KOPT-K1 (cell line): Measurements from ENCODE around the gene MAGEA11.
"Not testable (repeated sequence)": the region's sequence is repeated elsewhere in the genome, so short reads cannot be mapped to it uniquely, and the experiment has no call there.

Source experiments
- H3K27ac ChIP-seq: fragments of 200-600 bp; sonication (generic); 2 replicates; pipeline ENCODE4 v1.5.1; 2016; ENCODE audit warnings: antibody characterized with exemption, mild to moderate bottlenecking, low read depth, low read length; ENCODE audit not compliant: poor library complexity, severe bottlenecking
- H3K36me3 ChIP-seq: fragments of 200-600 bp; sonication (generic); 2 replicates; pipeline ENCODE4 v1.5.1; 2017; ENCODE audit warnings: antibody characterized with exemption, mild to moderate bottlenecking, low read length, moderate library complexity; ENCODE audit not compliant: insufficient read depth
- H3K9me3 ChIP-seq: fragments of 200-600 bp; sonication (generic); 2 replicates; pipeline ENCODE4 v1.5.1; 2017; ENCODE audit warnings: antibody characterized with exemption, low read length, mild to moderate bottlenecking; ENCODE audit not compliant: insufficient read depth, poor library complexity, severe bottlenecking

MAGEA11 gene

GRCh38 chrX:149711545-149712236 is at the start of gene MAGEA11:
Gene MAGEA11 (plus strand): TSS chrX:149712060. CDS start chrX:149713160, 1,100 bp downstream.
- H3K9me3 ChIP-seq: no peaks in the 10 kb centered on the region

DNA sequence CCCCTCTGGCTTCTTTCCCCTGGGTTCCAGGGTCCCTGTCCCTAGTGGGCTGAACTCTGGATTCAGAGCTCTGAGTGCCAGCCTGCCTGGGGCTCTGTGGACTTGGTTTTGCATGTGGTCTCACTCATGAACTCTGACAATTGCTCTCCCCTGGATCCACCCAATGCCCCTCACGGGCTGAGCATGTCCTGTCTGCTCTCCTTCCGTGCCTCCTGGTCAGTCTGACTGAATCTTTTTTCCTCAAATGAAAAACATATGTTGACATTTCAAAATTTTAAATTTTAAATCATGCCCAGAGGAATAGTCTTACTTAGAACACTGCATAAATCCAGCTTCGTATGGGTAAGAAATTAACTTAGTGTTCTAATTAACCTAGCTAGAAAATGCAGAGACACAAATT is 36.8 kb upstream of the MAGEA11 start:
- H3K27ac ChIP-seq, H3K9me3 ChIP-seq, H3K36me3 ChIP-seq: not testable (repeated sequence)

More at GRCh38 chrX:149711545-149712236, at the start of gene MAGEA11:
- Histone ChIP-seq H3K36me3 (no peaks in the 10 kb centered on the region), H3K27ac (no peak within 1 kb of the TSS)

GRCh38 chrX:149675554-149675953 is 36.3 kb upstream of the MAGEA11 start:
- not testable (repeated sequence) for H3K27ac ChIP-seq, H3K9me3 ChIP-seq, H3K36me3 ChIP-seq

GRCh38 chrX:149679164-149679678 is 32.6 kb upstream of the MAGEA11 start:
- not testable (repeated sequence) for H3K36me3 ChIP-seq, H3K27ac ChIP-seq, H3K9me3 ChIP-seq

DNA sequence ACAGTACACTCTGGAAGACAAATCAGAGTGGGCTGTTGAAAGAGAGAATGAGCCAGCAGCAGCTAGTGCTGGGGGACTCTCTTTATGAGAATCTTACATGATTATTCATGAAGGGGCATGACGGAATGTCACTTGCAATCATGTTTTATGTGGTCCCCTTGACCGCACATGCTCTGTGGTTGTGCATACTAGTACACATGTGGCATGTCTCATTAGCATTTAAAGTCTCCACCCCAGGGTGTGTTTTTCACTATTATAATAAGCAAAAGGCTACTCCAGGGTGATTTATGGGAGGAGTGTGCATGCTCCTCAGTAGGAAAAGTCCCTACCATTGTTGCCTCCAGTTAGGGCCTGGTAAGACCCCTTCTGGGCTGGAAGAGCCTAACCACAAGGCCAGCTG is 30.7 kb upstream of the MAGEA11 start:
- Histone ChIP-seq H3K27ac (no peak overlapping the region), H3K36me3 (no peaks in the 10 kb centered on the region), H3K9me3 (no peaks in the 10 kb centered on the region)

DNA sequence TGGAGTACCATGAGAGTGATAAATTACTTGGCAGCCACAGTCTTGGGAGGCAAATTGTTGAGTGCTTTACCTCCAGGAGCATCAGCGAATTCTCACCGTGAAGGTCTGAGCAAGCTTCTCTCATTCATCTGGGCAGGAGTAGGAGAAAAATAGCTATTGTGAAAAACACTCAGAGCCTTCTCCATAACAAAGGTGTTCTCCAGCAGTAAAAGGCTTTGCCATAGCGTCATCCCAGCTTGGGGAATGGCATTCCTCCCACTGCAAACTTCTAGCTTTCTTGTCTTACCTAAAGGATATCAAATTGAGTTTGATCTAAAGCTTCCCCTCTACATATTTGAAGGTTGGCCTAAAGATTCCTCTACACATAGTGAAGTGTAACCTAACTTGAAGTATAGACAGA is 29.8 kb upstream of the MAGEA11 start:
- Histone ChIP-seq H3K27ac (no peak overlapping the region), H3K9me3 (no peaks in the 10 kb centered on the region), H3K36me3 (no peaks in the 10 kb centered on the region)

DNA sequence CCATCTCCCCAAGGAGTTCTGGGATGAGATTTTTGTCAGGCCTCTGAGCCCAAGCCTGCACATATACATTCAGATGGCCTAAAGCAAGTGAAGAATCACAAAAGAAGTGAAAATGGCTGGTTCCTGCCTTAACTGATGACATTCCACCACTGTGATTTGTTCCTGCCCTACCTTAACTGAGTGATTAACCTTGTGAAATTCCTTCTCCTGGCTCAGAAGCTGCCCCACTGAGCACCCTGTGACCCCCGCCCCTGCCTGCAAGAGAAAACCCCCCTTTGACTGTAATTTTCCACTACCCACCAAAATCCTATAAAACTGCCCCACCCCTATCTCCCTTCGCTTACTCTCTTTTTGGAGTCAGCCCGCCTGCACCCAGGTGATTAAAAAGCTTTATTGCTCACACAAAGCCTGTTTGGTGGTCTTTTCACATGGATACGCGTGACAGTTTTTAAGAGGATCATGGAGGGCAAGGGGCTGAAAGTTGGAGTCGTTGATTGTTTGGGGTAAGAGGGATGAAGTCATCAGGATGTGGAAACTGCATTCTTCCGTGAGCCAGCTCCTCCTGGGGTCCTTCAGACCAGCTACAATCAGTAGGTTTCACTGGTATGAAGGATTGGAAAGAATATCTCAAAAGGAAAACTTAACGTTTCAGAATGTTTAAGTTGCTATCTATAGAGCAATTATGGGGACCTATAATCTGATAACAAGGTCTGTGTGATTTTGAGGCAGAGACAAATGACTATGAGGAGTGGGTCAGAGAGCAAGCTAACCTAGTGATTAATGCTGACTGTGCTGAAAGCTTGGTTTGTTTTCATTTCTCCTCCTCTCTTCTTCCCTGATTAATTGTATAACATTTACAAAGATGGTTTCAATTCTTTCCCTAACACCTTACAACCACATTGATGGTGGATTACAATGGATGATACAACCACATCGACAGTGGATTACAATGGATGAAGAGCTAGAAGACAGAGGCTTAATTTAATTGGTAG is 28.6 kb upstream of the MAGEA11 start:
- H3K36me3 ChIP-seq: no peaks in the 10 kb centered on the region
- no peaks in the 10 kb centered on the region for H3K9me3 ChIP-seq
- no peak overlapping the region for H3K27ac ChIP-seq

- Histone ChIP-seq H3K9me3 (no peaks in the 10 kb centered on the region), H3K27ac (no peak overlapping the region), H3K36me3 (no peaks in the 10 kb centered on the region)
Observed at GRCh38 chrX:149683966-149684730, 27.7 kb upstream of the MAGEA11 start.

GRCh38 chrX:149687991-149688390 is 23.9 kb upstream of the MAGEA11 start:
- H3K9me3 ChIP-seq: peaks cover 10% of the 10 kb centered on the region
- H3K27ac ChIP-seq: no peak overlapping the region
- no peaks in the 10 kb centered on the region for H3K36me3 ChIP-seq

DNA sequence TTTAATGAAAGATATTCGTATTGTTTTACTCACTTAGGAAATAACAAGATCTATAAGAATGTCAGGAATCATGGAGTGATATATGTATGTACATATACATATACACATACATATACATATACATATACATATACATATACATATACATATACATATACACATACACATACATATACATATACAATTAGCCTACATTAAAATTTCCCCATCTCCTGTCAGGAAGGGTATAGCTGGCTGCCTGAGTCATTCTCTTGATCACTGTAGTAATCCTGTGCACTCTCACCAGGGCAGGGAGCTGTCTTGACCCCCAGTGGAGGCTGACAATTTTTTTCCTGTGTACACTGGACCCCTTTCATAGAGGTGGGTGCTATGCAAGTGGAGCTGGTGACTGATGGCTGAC is 23.3 kb upstream of the MAGEA11 start:
- H3K9me3 ChIP-seq: peaks cover 10% of the 10 kb centered on the region
- H3K27ac ChIP-seq: no peak overlapping the region
- H3K36me3 ChIP-seq: no peaks in the 10 kb centered on the region

DNA sequence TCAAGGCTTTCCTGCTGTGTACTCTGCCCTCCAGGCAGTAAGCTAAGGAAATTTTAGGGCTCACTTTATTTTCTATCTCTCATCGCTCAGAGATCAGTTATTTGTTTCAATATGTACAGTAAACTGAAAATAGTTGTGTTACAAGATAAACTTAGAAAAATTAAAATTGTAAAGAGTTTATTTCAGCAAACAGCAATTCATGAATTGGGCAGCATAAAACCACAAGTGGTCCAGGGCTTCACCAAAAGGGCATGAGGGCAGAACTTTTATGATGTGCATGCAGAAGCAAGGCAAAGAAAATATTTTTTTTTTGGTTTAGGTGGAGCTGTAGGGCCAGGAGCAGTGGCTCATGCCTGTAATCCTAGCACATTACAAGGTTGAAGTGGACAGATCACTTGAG is 20.1 kb upstream of the MAGEA11 start:
- Histone ChIP-seq H3K27ac (no peak overlapping the region), H3K9me3 (peaks cover 10% of the 10 kb centered on the region), H3K36me3 (no peaks in the 10 kb centered on the region)

DNA sequence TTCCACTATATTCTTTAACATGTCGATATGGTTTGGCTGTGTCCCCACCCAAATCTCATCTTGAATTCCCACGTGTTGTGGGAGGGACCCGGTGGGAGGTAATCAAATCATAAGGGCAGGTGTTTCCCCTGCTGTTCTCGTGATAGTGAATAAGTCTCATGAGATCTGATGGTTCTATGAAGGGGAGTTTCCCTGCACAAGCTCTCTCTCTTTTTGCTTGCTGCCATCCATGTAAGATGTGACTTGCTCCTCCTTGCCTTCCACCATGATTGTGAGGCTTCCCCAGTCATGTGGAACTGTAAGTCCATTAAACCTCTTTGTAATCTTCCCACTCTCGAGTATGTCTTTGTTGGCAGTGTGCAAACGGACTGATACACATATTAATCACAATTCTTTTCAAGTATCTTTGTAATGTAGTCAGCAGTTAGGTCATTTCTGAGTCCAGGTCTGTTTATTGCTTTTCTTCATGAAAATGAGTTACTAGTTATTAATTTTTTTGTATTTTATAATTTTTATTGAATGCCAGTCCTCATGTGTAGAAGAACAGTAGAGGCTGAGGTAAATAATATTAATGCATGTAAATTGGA is 19.1 kb upstream of the MAGEA11 start:
- H3K36me3 ChIP-seq, H3K9me3 ChIP-seq, H3K27ac ChIP-seq: not testable (repeated sequence)

DNA sequence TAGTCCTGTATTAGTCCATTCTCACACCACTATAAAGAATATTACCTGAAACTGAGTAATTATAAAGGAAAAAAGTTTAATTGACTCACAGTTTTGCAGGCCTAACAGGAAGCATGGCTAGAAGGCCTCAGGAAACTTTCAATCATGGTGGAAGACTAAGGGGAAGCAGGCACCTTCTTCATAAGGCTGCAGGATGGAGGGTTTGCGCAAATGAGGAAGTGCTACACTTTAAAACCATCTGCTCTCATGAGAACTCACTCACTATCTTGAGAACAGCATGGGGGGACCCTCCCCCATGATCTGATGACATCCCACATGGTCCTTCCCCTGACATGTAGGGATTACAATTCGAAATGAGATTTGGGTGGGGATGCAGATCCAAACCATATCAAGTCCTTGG is 12.1 kb upstream of the MAGEA11 start:
- H3K36me3 ChIP-seq: no peaks in the 10 kb centered on the region
- H3K9me3 ChIP-seq: no peaks in the 10 kb centered on the region
- no peak overlapping the region for H3K27ac ChIP-seq

GRCh38 chrX:149704664-149705063 is 7.2 kb upstream of the MAGEA11 start:
- H3K36me3 ChIP-seq: no peaks in the 10 kb centered on the region

More at GRCh38 chrX:149704664-149705063, 7.2 kb upstream of the MAGEA11 start:
- Histone ChIP-seq H3K9me3 (no peaks in the 10 kb centered on the region), H3K27ac (no peak overlapping the region)
